ENCODE data around the gene PLXNC1.

Gene PLXNC1

GRCh38 chr12:94135896-94136295 is 12.5 kb upstream of the PLXNC1 start:
- DNase-seq: no peak

- DNase-seq: no peak
Measured at GRCh38 chr12:94139816-94140215, 8.6 kb upstream of the PLXNC1 start.

GRCh38 chr12:94140556-94140955 is 7.8 kb upstream of the PLXNC1 start:
- no peak for DNase-seq

DNA sequence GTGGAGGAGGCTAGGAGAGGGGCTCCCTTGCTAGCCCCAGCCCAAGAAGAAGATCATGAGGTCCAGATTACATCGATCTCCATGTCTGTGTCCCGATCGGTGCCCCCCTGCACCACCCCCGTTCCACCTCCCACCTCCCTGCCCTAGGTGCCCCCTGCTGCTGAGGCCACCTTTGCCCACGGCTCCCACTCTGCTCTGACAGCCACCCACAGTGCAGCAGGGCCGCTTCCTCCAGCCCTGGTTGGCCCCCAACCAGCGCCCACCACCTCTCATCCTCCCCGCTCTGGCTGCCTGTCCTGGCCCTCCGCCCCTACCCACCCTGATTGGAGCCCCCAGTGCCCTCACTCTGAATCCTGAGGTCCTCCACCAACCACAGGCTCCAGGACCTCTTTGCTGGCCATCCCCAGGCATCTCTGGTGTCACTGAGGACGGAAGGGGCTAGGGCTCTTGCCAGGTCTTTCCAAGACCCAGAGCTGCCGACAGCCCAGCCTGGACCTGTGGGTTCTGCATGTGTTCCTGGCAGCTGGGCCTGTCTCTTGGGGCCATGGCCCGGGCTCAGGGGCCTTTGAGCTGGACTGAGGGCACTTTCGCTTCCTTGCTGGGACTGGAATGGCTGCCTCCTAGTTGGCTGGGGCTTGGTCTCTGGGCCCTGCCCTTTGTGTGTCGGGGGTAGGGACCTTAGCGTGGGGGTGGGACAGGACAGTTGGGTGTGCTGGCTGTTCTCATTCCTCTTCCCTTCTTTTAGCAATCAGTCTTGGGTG is 7.2 kb upstream of the PLXNC1 start:
- DNase-seq: no peak

DNA sequence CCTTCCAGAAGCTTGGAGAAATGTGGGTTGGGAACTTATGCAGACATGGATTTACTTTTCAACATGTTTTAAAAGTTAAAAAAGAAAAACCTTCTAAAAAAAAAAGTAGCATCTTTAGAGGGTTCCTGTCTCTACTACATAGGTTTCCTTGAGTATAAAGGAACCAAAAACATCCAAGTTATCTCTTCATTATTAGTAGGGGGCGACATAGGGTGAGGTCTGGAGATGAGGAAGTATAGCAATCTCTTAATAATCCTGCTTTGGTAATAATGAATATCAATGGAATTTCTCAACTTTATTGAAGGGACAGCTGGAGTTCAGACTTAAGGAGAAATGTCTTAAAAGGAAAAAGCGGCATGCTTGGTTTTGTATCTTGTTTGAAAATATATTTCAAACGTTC is 6.5 kb upstream of the PLXNC1 start:
- no peak for DNase-seq

DNA sequence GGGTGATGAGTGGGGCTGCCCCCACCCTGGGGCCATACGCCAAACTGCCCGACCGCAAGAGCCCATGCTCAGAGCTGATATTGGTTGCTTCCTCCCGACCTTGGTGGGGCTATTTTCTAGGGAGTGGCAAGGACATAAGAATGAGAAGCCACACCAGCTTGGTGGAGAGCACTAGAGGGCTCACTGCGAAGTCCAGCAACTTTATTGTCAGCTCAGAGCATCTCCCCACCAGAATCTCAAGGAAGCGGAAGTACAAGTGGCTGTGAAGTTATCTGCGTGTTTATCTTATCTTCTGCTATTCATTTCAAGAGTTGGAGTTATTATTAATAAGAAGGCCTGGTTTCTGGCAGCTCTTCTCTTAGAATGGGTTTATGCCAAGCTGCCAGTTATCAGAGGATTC is 4.9 kb upstream of the PLXNC1 start:
- no peak for DNase-seq

GRCh38 chr12:94143951-94144350 is 4.4 kb upstream of the PLXNC1 start:
- DNase-seq: no peak

- no peak for DNase-seq
Measured at GRCh38 chr12:94144781-94145180, 3.6 kb upstream of the PLXNC1 start.

GRCh38 chr12:94145191-94145983 is 3.0 kb upstream of the PLXNC1 start:
- DNase-seq: peak; percentile 64

DNA sequence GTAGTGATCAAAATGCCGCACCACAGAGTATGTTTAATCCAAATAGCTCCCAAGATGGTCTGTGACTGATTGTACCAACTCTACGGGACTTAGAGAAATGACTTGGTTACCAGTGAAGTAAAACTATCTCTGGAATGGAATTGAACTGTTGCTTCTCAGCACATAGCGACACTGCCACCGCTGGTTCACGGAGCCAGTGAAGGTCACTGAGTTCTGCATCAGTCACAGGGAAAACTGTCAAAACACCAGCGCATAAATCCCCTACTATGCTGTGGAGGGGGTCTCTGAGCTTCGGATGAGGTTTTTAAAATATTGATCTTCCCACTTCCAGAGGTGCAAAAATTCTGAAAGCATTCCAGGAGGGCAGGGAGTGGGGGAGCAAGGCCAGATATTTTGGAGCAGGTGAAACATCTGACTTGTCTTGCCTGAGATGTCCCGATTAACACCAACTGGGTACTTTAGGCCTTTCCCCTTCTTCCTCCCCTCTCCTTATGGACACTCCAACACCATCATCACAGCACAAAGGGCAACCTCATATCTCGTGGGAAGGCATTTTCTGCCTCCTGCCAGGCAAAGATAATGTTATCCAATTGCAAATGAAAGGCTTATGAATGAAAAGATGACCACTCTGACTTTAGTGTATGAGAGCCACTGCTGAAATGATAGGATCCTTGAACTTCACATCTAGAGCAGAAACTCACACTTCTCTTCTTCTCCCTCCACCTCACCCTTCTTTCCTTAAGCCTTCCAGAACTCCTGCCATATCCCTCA is 2.0 kb upstream of the PLXNC1 start:
- no peak for DNase-seq

- DNase-seq: no peak
Measured at GRCh38 chr12:94147387-94147990, 888 bp upstream of the PLXNC1 start.

- no peak for DNase-seq
Measured at GRCh38 chr12:94148739-94149118, 352 bp downstream of the PLXNC1 start.

DNA sequence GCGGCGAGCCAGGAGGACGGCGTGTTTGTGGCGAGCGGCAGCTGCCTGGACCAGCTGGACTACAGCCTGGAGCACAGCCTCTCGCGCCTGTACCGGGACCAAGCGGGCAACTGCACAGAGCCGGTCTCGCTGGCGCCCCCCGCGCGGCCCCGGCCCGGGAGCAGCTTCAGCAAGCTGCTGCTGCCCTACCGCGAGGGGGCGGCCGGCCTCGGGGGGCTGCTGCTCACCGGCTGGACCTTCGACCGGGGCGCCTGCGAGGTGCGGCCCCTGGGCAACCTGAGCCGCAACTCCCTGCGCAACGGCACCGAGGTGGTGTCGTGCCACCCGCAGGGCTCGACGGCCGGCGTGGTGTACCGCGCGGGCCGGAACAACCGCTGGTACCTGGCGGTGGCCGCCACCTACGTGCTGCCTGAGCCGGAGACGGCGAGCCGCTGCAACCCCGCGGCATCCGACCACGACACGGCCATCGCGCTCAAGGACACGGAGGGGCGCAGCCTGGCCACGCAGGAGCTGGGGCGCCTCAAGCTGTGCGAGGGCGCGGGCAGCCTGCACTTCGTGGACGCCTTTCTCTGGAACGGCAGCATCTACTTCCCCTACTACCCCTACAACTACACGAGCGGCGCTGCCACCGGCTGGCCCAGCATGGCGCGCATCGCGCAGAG is 873 bp downstream of the PLXNC1 start:
- peak; percentile 26 for DNase-seq

DNA sequence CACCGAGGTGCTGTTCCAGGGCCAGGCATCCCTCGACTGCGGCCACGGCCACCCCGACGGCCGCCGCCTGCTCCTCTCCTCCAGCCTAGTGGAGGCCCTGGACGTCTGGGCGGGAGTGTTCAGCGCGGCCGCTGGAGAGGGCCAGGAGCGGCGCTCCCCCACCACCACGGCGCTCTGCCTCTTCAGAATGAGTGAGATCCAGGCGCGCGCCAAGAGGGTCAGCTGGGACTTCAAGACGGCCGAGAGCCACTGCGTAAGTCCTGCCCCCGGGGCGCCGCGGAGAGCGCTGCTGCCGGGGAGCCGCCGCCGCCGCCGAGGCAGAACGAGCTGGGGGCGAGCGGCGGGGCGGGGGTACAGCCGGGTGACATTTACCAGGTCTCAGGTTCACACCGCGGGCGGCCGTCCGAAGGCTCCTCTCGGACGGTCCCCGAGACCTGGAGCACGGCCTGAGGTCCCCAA is 1.4 kb downstream of the PLXNC1 start:
- peak; percentile 40 for DNase-seq

DNA sequence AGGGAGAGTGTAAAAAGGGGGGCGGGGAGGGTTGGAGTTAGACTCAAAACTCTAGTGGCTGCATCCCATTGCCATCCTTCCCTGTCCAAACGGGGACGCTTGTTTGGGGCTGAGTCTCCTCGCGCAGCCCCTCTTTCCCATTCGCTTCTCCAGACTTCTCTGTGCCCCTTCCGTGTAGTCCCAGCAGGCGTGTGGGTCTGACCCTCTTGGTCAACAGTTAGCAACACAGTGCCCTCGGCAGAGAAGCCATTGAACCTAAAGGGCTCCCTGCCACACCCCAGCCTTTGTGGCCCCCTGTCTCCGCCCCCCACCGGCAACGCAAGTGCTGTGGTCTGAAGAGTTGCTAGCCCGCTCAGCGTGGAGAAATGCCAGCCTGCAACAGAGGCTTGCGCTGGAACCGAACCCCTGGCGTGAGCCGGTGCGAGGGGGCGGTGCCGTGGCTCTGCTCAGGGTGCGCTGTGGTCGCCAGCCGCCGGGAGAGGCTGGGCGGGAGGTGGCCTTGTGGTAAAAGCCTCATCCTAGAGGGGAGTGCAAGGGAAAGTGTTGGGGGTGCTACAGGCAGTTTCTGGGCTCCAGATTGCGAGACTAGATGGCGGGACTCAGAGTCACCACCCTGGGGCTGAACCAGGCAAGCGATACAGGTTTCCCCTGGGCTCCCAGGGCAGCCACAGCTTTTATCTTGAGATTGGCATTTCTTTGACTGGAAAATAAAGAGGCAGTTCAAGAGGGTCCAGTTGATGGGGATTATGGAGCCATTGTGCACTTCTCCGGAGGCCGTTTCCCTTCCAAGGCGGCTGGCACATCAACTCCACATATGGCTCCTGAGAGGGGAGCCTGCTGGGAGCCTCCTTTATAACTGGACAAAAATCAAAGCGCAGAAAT is 2.1 kb downstream of the PLXNC1 start:
- DNase-seq: no peak

DNA sequence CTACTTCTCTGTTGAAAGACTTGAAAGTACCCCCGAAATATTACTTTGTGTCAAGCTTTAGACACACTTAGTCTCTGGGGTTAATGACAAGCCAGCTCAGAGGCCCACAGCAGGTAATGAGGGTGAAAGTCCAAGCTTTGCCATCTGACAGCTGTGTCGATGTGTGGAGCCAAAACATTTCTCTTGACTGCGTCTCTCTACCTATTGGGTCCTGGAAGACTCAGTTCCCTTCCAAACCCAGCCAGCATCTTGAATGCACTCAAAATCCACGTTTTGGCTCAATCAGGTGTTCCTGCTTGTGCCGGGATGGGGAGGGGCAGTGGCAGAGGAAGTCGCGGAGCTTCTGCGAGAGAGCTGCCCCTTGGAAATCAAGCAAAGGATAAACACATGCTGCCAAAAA is 3.2 kb downstream of the PLXNC1 start:
- no peak for DNase-seq

- no peak for DNase-seq
Measured at GRCh38 chr12:94152292-94153078, 4.1 kb downstream of the PLXNC1 start.

DNA sequence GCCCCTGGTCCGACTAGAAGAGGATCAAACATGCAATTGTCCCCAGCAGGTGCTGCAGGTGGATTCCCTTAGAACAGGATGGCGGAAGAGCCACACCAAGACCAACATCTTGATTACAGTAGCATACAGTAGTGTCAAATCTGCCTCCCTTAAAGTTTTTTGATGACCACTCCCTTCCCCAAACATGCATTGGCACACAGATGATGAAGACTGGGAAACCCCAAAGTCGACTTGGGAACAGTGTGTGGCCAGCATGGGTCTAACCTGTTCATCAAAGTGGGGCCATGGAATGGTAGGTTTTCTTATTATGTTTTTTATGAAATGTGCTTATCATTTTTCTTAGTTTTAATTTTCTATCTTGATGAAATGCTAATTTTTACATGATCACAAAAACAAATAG is 8.8 kb downstream of the PLXNC1 start:
- no peak for DNase-seq

- no peak for DNase-seq
Measured at GRCh38 chr12:94157981-94158411, 9.6 kb downstream of the PLXNC1 start.

GRCh38 chr12:94158666-94159065 is 10.3 kb downstream of the PLXNC1 start:
- DNase-seq: no peak

DNA sequence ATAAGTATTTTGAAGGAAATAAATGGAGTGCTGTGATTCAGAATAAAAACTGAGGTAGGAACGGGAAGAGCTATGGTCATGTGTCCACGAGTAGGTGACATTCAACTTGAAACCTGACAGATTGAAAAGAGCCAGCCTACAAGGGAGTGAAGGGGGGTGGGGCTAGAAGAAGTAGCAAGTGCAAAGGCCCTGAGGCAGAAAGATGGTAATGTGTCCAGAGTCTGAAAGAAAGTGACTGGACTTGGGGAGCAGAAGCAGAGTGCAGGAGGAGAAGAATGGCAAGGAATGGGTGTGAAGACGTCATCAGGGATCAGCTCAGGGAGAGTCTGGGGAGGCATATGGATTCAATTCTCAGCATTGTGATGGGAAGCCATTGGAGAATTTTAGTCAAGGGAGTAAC is 13.7 kb downstream of the PLXNC1 start:
- DNase-seq: no peak

Measured in midbrain (tissue), 1 donor.